Activated naive CD4-positive, alpha-beta T cell treated with anti-CD3 and anti-CD28 coated beads, Interleukin-2, amount 50 U/mL, for 72 hours (primary cell): ENCODE results near the gene NEK9. TPM values are rescaled to one million over a fixed set of nuclear protein-coding genes. Genes with fewer than 3 reads are reported as not detected.
A peak's percentile ranks its signal among the peaks of the same experiment; 100 is the strongest.

Source experiments
- ATAC-seq, 2 donors: fragments of 150-1000 bp; cut with Tn5 transposase; 2 replicates each; pipeline ENCODE4 v1.10.0; 2021; ENCODE audit warnings: mild to moderate bottlenecking in 2 of 2, moderate library complexity in 2 of 2
- DNase-seq, 2 donors: peaks; one replicate each; pipeline ENCODE4 v3.0.0; 2021 to 2022; ENCODE audit warnings: low spot score in 2 of 2
- H3K27ac Mint-ChIP-seq, 2 donors: one replicate each; pipeline ENCODE4 v1.8.0; 2022; ENCODE audit warnings: mild to moderate bottlenecking in 2 of 2, mixed read lengths in 2 of 2
- H3K36me3 Mint-ChIP-seq, 2 donors: one replicate each; pipeline ENCODE4 v1.8.0; 2022; ENCODE audit warnings: mixed read lengths in 2 of 2
- H3K9me3 Mint-ChIP-seq, 2 donors: one replicate each; pipeline ENCODE4 v1.8.0; 2022; ENCODE audit warnings: mixed read lengths in 2 of 2
- total RNA-seq, 2 donors: library from RNA; stranded (reverse); gene quantifications; one replicate each; pipeline ENCODE4 v1.2.3, GENCODE V29; 2022

The NEK9 gene
- total RNA-seq, result 10 to 100 TPM; 47.9 to 63.1 TPM

DNA sequence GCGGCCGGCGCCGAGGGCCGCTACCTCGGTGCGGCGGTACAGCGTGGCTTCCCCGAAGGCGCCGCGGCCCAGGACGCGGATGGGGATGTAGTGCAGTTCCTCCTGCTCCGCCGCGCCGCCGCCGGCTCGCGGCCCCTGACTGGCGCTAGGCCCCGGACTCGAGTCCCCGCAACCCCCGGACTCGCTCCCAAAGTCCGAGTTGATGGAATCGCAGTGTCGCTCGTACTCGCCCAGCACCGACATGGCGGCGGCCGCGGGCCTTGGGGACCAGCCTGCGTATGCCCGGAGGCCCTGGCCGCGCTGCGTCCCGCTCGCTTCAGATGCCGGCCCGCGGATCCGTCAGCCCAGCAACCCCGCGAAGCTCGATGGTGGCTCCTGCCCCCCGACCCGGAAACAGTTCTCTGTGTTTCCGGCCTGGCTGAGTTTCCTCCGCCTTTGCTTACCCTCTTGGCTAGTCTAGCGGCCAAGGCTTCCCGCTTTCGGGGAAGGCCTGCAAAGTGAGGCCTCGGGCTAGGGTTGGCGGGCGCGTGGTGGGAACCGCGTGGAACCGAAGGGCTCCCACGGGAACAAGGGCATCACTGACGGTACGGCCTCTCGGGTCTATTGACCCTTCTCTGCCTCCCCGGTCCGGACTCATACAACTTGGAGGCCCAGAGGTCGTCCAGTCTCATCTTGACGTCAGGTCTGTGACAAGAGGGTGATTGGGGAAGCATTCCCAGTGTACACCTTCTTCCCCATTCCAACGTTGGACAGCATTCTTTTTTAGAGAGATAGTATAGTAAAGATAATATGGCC, at the start of gene NEK9:
NEK9 (minus strand) TSS at position 370 of the 795 bp plus-strand sequence; CDS start at position 243, 127 bp downstream.
- Mint-ChIP-seq H3K36me3 (peaks cover 18 to 21% of the 10 kb centered on the region in 2 donors), H3K27ac (peak within 1 kb of the TSS; percentile 96 to 97), H3K9me3 (no peaks in the 10 kb centered on the region)
- ATAC-seq, result peak; percentile 95 to 96
- peak; percentile 90 to 91 for DNase-seq

DNA sequence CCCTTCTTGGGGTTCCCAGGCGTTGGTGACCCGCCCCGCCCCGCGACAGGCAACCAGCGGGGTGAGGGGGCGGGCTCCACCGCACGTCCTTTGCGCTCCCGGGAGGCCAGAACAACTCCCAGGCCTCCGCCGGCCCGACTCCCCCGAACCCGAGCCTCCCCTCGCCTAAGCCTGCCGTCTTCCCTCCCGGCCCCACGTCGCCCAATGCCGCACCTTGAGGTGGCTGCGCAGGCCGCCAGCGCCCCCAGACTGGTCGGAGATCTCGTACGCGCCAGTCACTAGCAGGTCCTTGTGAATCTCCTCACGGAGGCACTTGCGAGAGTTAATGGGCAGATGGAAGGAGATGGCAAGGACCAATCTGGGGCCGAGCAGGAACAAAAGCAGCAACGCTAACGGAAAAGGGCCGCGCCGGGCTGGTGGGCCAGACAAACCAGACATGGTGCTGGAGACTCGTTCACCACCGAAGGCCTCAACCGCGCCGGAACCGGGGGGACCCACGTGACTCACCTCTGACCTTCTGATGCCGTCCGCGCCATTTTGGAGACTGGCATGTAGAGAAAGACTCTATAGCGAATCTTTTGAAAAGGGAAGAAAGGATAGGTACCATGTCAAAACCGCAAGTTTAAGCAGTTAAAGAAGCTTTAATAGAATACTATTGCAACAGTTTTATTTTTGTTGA, 49.4 kb upstream of the NEK9 start, which contains the start of gene TMED10:
TMED10 (minus strand) TSS at position 471 of the 679 bp plus-strand sequence; CDS start at position 438, 33 bp downstream.
- H3K27ac Mint-ChIP-seq, result peak within 1 kb of the TSS; percentile 99
- no peaks in the 10 kb centered on the region for H3K36me3 Mint-ChIP-seq
- peak; percentile 89 for DNase-seq
- H3K9me3 Mint-ChIP-seq, result no peaks in the 10 kb centered on the region
- peak; percentile 83 to 84 for ATAC-seq

GRCh38 chr14:75175677-75176141, 48.9 kb upstream of the NEK9 start:
- H3K36me3 Mint-ChIP-seq, result no peaks in the 10 kb centered on the region
- H3K27ac Mint-ChIP-seq, result peak overlapping the region; percentile 99
- no peaks in the 10 kb centered on the region for H3K9me3 Mint-ChIP-seq
- ATAC-seq, result peak; percentile 0 to 2
- no peak for DNase-seq

- Mint-ChIP-seq H3K36me3 (no peaks in the 10 kb centered on the region), H3K9me3 (no peaks in the 10 kb centered on the region), H3K27ac (peak overlapping the region in 1 of 2 donors; percentile 99)
- no peak for ATAC-seq
- DNase-seq, result no peak
Measured at GRCh38 chr14:75174066-75174465, 47.2 kb upstream of the NEK9 start.

DNA sequence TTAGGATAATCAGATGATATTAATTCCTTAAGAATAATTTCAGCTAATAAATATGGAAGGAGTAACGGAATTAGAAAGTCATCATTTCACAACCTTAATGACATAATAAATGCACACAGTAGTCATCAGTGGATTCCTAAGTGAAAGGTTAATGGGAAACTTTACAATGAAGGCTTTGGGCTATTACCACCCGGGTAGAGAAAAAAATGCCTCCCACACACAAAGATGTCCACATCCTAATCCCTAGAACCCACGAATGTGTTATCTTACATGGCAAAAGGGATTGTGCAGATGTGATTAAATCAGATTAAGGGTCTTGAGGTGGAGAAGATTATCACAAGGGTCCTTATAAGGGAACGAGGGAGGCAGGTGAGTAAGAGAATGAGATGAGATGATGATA, 43.9 kb upstream of the NEK9 start:
- DNase-seq, result no peak
- no peak for ATAC-seq
- no peaks in the 10 kb centered on the region for H3K36me3 Mint-ChIP-seq
- no peaks in the 10 kb centered on the region for H3K9me3 Mint-ChIP-seq
- H3K27ac Mint-ChIP-seq, result peak overlapping the region in 1 of 2 donors; percentile 21

DNA sequence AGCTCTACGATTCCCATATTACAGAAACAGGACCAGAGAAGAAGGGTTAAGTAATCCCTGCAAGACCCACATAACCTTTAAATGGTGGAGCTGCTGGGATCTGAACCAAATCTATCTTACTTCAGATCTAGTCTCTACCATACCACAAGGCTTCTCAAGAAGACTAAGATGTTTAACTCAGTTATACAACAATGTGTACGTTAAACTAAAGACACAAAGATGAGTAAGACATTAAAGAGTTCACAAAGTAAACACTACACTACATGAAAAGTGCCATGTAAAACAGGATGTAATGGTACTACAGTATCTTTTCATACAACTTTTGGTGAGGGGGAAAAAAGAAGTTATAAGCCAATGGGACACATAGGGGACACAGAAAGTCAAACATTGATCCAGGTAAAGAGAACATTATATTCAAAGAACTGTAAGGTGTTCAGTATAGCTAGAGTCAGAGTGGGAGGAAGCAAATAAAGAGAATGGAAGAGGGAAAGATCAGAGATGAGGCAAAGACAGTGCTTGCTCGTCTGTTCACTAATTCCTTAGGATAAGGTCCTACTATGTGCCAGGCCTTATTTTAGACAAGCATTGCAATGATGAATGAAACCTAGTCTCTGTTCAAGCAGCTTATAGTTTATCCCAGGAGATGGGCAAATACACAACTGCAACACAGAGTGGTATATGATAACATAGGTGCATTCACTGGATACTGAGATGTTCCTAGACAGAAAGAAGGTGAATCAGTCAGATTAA, 41.9 kb upstream of the NEK9 start:
- Mint-ChIP-seq H3K36me3 (no peaks in the 10 kb centered on the region), H3K27ac (no peak overlapping the region), H3K9me3 (no peaks in the 10 kb centered on the region)
- DNase-seq, result no peak
- ATAC-seq, result no peak

GRCh38 chr14:75167325-75167724, 40.5 kb upstream of the NEK9 start:
- H3K36me3 Mint-ChIP-seq, result no peaks in the 10 kb centered on the region
- H3K27ac Mint-ChIP-seq, result no peak overlapping the region
- H3K9me3 Mint-ChIP-seq, result no peaks in the 10 kb centered on the region
- DNase-seq, result no peak
- no peak for ATAC-seq

- Mint-ChIP-seq H3K36me3 (no peaks in the 10 kb centered on the region), H3K9me3 (no peaks in the 10 kb centered on the region)
Measured at GRCh38 chr14:75165586-75166391, 38.9 kb upstream of the NEK9 start.

GRCh38 chr14:75164809-75165208, 38.0 kb upstream of the NEK9 start:
- no peaks in the 10 kb centered on the region for H3K36me3 Mint-ChIP-seq
- ATAC-seq, result no peak
- H3K9me3 Mint-ChIP-seq, result no peaks in the 10 kb centered on the region
- H3K27ac Mint-ChIP-seq, result no peak overlapping the region
- DNase-seq, result no peak

More at GRCh38 chr14:75165586-75166391, 38.9 kb upstream of the NEK9 start:
- no peak for DNase-seq
- no peak for ATAC-seq
- peak overlapping the region in 1 of 2 donors; percentile 26 for H3K27ac Mint-ChIP-seq

- ATAC-seq (no peak), DNase-seq (no peak)
- Mint-ChIP-seq H3K36me3 (no peaks in the 10 kb centered on the region), H3K9me3 (no peaks in the 10 kb centered on the region), H3K27ac (no peak overlapping the region)
Measured at GRCh38 chr14:75163677-75164076, 36.8 kb upstream of the NEK9 start.

- H3K27ac Mint-ChIP-seq, result no peak overlapping the region
- H3K9me3 Mint-ChIP-seq, result no peaks in the 10 kb centered on the region
- ATAC-seq, result peak in 1 of 2 donors; percentile 39
- no peak for DNase-seq
- no peaks in the 10 kb centered on the region for H3K36me3 Mint-ChIP-seq
Measured at GRCh38 chr14:75162631-75163030, 35.8 kb upstream of the NEK9 start.

GRCh38 chr14:75158843-75159614, 32.2 kb upstream of the NEK9 start:
- ATAC-seq (peak; percentile 76 to 88), DNase-seq (no peak)
- no peaks in the 10 kb centered on the region for H3K36me3 Mint-ChIP-seq
- peak overlapping the region in 1 of 2 donors; percentile 51 for H3K27ac Mint-ChIP-seq
- no peaks in the 10 kb centered on the region for H3K9me3 Mint-ChIP-seq

DNA sequence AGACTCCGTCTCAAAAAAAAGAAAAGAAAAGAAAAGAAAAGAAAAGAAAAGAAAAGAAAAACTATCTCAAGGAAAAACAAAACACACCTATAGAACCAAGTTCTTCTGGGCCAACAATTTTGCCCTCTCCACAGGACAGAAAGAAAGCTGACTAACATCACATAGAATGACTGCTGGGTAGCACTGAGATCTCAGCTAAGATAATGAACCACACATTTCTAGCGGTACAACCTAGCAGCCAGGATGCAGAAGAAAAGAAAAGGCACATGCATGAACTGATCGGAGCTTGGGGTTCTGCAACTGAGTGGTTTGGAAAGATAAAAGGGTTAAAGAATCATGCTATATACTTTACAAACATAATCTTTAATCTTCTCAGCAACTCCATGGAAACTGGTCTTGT, 30.1 kb upstream of the NEK9 start:
- Mint-ChIP-seq H3K36me3 (peaks cover 0 to 2% of the 10 kb centered on the region in 2 donors), H3K9me3 (no peaks in the 10 kb centered on the region), H3K27ac (no peak overlapping the region)
- ATAC-seq, result peak; percentile 38 to 79
- no peak for DNase-seq

GRCh38 chr14:75156111-75156510, 29.3 kb upstream of the NEK9 start:
- Mint-ChIP-seq H3K9me3 (no peaks in the 10 kb centered on the region), H3K36me3 (peaks cover 0 to 7% of the 10 kb centered on the region in 2 donors), H3K27ac (no peak overlapping the region)
- DNase-seq, result no peak
- ATAC-seq, result no peak

GRCh38 chr14:75155169-75155568, 28.3 kb upstream of the NEK9 start:
- DNase-seq (no peak), ATAC-seq (peak; percentile 43 to 60)
- peaks cover 0 to 7% of the 10 kb centered on the region in 2 donors for H3K36me3 Mint-ChIP-seq
- no peak overlapping the region for H3K27ac Mint-ChIP-seq
- no peaks in the 10 kb centered on the region for H3K9me3 Mint-ChIP-seq
